SK-N-SH (cell line): Measurements from ENCODE around the gene USP2. TPM values are rescaled to one million over a fixed set of nuclear protein-coding genes. Genes with fewer than 3 reads are reported as not detected.
A peak's percentile ranks its signal among the peaks of the same experiment; 100 is the strongest.

Experiments
- CTCF ChIA-PET: fragments of 300-600, 350-600 bp; formaldehyde crosslinking; extraction: SDS; loops from one replicate; lab custom pipeline; 2021; lab: Yijun Ruan, JAX
- POLR2A ChIA-PET: fragments of 350-600 bp; sonication (Branson Sonifier 250); formaldehyde crosslinking; extraction: SDS; loops from one replicate; lab custom pipeline; 2020; ENCODE audit warnings: antibody characterized with exemption, inconsistent platforms; lab: Yijun Ruan, JAX
- DNase-seq: peaks from one replicate; pipeline ENCODE4 v3.0.0; 2012
- H2AFZ ChIP-seq: fragments of 200-600 bp; sonication (generic); 2 replicates; pipeline ENCODE4 v1.8.1; 2016; ENCODE audit warnings: antibody characterized with exemption, mild to moderate bottlenecking, low read depth
- H3F3A ChIP-seq: fragments of 200-600 bp; sonication (generic); replicated peaks from 2 replicates; pipeline ENCODE3; 2016; ENCODE audit warnings: antibody characterized with exemption, mild to moderate bottlenecking; ENCODE audit not compliant: insufficient read depth
- H3K27ac ChIP-seq, 2 experiments: fragments of 200-500 bp in 1 of 2; fragments of 200-600 bp in 1 of 2; sonication (Bioruptor generic) in 1 of 2; sonication (generic), shearing (Covaris generic) in 1 of 2; 2 replicates each; pipeline versions ENCODE4 v1.5.1 to v1.6.1; 2014 to 2016; ENCODE audit warnings: low read depth in 2 of 2, inconsistent platforms in 1 of 2, low read length in 1 of 2, mild to moderate bottlenecking in 1 of 2, mixed read lengths in 1 of 2
- H3K27me3 ChIP-seq: fragments of 200-600 bp; sonication (generic), shearing (Covaris generic); 2 replicates; pipeline ENCODE4 v1.6.1; 2016; ENCODE audit warnings: mixed run types; ENCODE audit not compliant: insufficient read depth
- H3K36me3 ChIP-seq, 2 experiments: fragments of 200-500 bp in 1 of 2; fragments of 200-600 bp in 1 of 2; sonication (Bioruptor generic) in 1 of 2; sonication (generic) in 1 of 2; replicated peaks in 1 of 2; 2 replicates each; pipeline versions ENCODE3 to v1.5.1; 2014 to 2016; ENCODE audit warnings: low read length in 1 of 2, mild to moderate bottlenecking in 1 of 2; ENCODE audit not compliant: insufficient read depth in 2 of 2, control insufficient read depth in 1 of 2
- H3K4me1 ChIP-seq, 2 experiments: fragments of 200-500 bp in 1 of 2; fragments of 200-600 bp in 1 of 2; sonication (Bioruptor generic) in 1 of 2; sonication (generic), shearing (Covaris generic) in 1 of 2; 2 replicates each; pipeline versions ENCODE4 v1.5.1 to v1.6.1; 2014 to 2016; ENCODE audit warnings: low read depth in 1 of 2, low read length in 1 of 2, mixed run types in 1 of 2; ENCODE audit not compliant: insufficient read depth in 2 of 2, control insufficient read depth in 1 of 2
- H3K4me2 ChIP-seq: fragments of 200-600 bp; sonication (generic), shearing (Covaris generic); 2 replicates; pipeline ENCODE4 v1.6.1; 2017; ENCODE audit warnings: mixed run types
- H3K4me3 ChIP-seq, 2 experiments: fragments of 200-500 bp in 1 of 2; fragments of 200-600 bp in 1 of 2; sonication (Bioruptor generic) in 1 of 2; sonication (generic), shearing (Covaris generic) in 1 of 2; 2 replicates each; pipeline versions ENCODE4 v1.5.1 to v1.8.1; 2014 to 2016; ENCODE audit warnings: low read depth in 2 of 2, inconsistent platforms in 1 of 2, low read length in 1 of 2, mild to moderate bottlenecking in 1 of 2, mixed read lengths in 1 of 2, moderate library complexity in 1 of 2
- H3K79me2 ChIP-seq: fragments of 200-600 bp; sonication (generic); 2 replicates; pipeline ENCODE4 v1.8.1; 2017; ENCODE audit warnings: mild to moderate bottlenecking; ENCODE audit not compliant: insufficient read depth
- H3K9ac ChIP-seq: fragments of 200-600 bp; sonication (generic); 2 replicates; pipeline ENCODE4 v1.6.1; 2017; ENCODE audit warnings: mixed run types
- H3K9me2 ChIP-seq: fragments of 200-600 bp; sonication (generic); 2 replicates; pipeline ENCODE4 v1.6.1; 2017; ENCODE audit warnings: mixed run types
- H3K9me3 ChIP-seq: fragments of 200-600 bp; sonication (generic); 2 replicates; pipeline ENCODE4 v1.6.1; 2017; ENCODE audit warnings: mixed run types, mild to moderate bottlenecking, moderate library complexity
- H4K20me1 ChIP-seq: fragments of 200-600 bp; sonication (generic); 2 replicates; pipeline ENCODE4 v1.6.1; 2017; ENCODE audit warnings: mild to moderate bottlenecking, mixed run types; ENCODE audit not compliant: insufficient read depth
- EP300 ChIP-seq, 2 experiments: IDR thresholded peaks; 2 replicates each; pipeline versions ENCODE4 v1.4.0 to v1.6.1; 2012; ENCODE audit warnings: borderline replicate concordance in 1 of 2, low read depth in 1 of 2, low read length in 1 of 2
- EZH2phosphoT487 ChIP-seq: fragments of 200-600 bp; sonication (generic); IDR thresholded peaks from 2 replicates; pipeline ENCODE4 v1.6.1; 2017; ENCODE audit warnings: low read depth, mixed run types, mild to moderate bottlenecking, antibody characterized with exemption, moderate library complexity, borderline replicate concordance
- FOSL2 ChIP-seq: IDR thresholded peaks from 2 replicates; pipeline ENCODE4 v1.4.0; 2012; ENCODE audit warnings: low read depth, mild to moderate bottlenecking, moderate library complexity, borderline replicate concordance
- GATA2 ChIP-seq: sonication (generic); formaldehyde crosslinking; IDR thresholded peaks from 2 replicates; pipeline ENCODE4 v1.5.0; 2020; ENCODE audit warnings: mild to moderate bottlenecking, missing genetic modification reagents
- NFIC ChIP-seq: IDR thresholded peaks from 2 replicates; pipeline ENCODE4 v1.4.0; 2012; ENCODE audit warnings: borderline replicate concordance
- POLR2AphosphoS5 ChIP-seq: IDR thresholded peaks from 2 replicates; pipeline ENCODE4 v1.6.1; 2012; ENCODE audit warnings: low read depth, low read length
- RAD21 ChIP-seq: IDR thresholded peaks from 2 replicates; pipeline ENCODE4 v1.6.1; 2012; ENCODE audit warnings: mild to moderate bottlenecking, low read length
- RCOR1 ChIP-seq: fragments of 150-350 bp; IDR thresholded peaks from 2 replicates; pipeline ENCODE4 v1.6.1; 2017; ENCODE audit warnings: antibody characterized with exemption, low read length
- REST ChIP-seq: IDR thresholded peaks from 2 replicates; pipeline ENCODE4 v1.6.1; 2012; ENCODE audit warnings: mild to moderate bottlenecking, low read depth, low read length, moderate library complexity
- RXRA ChIP-seq: IDR thresholded peaks from 2 replicates; pipeline ENCODE4 v1.4.0; 2012; ENCODE audit warnings: low read depth, mild to moderate bottlenecking, borderline replicate concordance
- TCF12 ChIP-seq: IDR thresholded peaks from 2 replicates; pipeline ENCODE4 v1.4.0; 2012
- YY1 ChIP-seq: IDR thresholded peaks from 2 replicates; pipeline ENCODE4 v1.4.0; 2012; ENCODE audit warnings: low read depth, mild to moderate bottlenecking
- WGBS: methylation state at CpG from one replicate; pipeline ENCODE4 v1.1.6; 2017; ENCODE audit warnings: low lambda C conversion rate; 5-methylcytosine and 5-hydroxymethylcytosine counted together
- polyA plus RNA-seq, 3 experiments: library from polyadenylated mRNA; depleted of rRNA; stranded (reverse); fragments of >200 nt; gene quantifications; 2 replicates each; pipeline ENCODE4 v1.2.3, GENCODE V29; 2012
- TF ChIP-seq, protein P1 (sequence below): IDR thresholded peaks from 2 replicates; pipeline ENCODE4 v1.4.0; 2012; ENCODE audit warnings: low read depth, borderline replicate concordance
- TF ChIP-seq, protein P2 (sequence below): IDR thresholded peaks from 2 replicates; pipeline ENCODE4; 2012
- TF ChIP-seq, protein P3 (sequence below): fragments of 150-350 bp; IDR thresholded peaks from 2 replicates; pipeline ENCODE4 v1.6.1; 2016; ENCODE audit warnings: mild to moderate bottlenecking, low read depth, low read length

USP2 gene
- polyA plus RNA-seq, 1 of the 3 experiments (the other 2 are of a cell fraction): 0.97 TPM

DNA sequence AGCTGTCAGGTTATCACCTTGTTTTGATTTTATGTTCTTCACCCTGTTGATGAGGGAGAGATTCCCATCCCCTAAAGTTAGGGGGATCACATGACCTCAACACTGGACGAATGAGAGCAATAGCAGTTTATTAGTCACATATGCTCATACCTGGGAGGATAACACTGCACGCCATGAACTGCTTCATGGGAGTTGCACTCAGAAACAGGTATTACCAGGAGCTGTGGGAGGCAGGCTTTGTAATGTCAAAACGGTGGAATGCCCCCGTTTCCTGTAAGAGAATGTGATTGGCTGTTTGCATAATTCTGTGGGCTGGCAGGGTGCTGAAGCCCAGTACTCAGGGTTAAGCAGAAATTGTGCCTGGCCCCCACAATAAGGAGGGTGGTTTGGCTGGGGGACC, 44.7 kb upstream of the USP2 start (continued):
- TF ChIP-seq, protein P1, sequence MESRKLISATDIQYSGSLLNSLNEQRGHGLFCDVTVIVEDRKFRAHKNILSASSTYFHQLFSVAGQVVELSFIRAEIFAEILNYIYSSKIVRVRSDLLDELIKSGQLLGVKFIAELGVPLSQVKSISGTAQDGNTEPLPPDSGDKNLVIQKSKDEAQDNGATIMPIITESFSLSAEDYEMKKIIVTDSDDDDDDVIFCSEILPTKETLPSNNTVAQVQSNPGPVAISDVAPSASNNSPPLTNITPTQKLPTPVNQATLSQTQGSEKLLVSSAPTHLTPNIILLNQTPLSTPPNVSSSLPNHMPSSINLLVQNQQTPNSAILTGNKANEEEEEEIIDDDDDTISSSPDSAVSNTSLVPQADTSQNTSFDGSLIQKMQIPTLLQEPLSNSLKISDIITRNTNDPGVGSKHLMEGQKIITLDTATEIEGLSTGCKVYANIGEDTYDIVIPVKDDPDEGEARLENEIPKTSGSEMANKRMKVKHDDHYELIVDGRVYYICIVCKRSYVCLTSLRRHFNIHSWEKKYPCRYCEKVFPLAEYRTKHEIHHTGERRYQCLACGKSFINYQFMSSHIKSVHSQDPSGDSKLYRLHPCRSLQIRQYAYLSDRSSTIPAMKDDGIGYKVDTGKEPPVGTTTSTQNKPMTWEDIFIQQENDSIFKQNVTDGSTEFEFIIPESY: no peak
- TF ChIP-seq YY1: no peak
- TF ChIP-seq, all 33 proteins: peak for 0

DNA sequence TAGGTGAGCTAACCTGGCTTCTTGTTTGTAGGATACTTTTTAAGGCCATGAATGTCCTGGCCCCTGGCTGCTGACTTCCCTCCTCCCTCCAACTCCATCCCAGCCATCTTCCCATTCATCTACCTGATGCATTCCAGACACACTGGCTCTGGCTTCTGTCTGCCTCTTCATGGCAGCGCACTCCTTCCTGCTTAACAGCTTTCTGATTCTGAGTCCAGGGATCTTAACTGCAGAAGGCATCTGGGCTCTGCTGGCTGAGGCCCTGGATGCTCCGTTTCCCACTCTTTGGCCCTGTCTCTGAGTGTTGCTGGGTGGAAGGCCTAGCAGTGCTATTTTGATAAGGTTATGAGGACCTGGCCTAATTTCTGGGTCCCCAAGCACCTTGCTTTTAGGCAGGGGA, 43.3 kb upstream of the USP2 start:
- H3K4me2 ChIP-seq: no peak overlapping the region
- H3K27me3 ChIP-seq: no peaks in the 10 kb centered on the region
- H3K9me2 ChIP-seq: no peaks in the 10 kb centered on the region
- H2AFZ ChIP-seq: no peak overlapping the region
- peaks cover 12 to 50% of the 10 kb centered on the region in 2 experiments for H3K4me1 ChIP-seq
- DNase-seq: peak; percentile 33
- peaks cover 37% of the 10 kb centered on the region for H3K79me2 ChIP-seq
- no peak for TF ChIP-seq FOSL2
- TF ChIP-seq TCF12: peak; percentile 68
- peak; percentile 71 for TF ChIP-seq GATA2 (CRISPR knock-in tag)
- TF ChIP-seq, protein P2, sequence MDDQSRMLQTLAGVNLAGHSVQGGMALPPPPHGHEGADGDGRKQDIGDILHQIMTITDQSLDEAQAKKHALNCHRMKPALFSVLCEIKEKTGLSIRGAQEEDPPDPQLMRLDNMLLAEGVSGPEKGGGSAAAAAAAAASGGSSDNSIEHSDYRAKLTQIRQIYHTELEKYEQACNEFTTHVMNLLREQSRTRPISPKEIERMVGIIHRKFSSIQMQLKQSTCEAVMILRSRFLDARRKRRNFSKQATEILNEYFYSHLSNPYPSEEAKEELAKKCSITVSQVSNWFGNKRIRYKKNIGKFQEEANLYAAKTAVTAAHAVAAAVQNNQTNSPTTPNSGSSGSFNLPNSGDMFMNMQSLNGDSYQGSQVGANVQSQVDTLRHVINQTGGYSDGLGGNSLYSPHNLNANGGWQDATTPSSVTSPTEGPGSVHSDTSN: 0 out of 2 replicates have a peak, but pooled peaks have one; percentile 43
- peak in 1 of 2 experiments; percentile 71; a peak in 2 of 4 replicates for TF ChIP-seq EP300 (IDR thresholded peaks at IDR 0.05; ENCODE audit: borderline replicate concordance in 1 of 2, low read depth in 1 of 2, low read length in 1 of 2)
- TF ChIP-seq, all 33 proteins: peak for 4
- no peak overlapping the region for H3K9ac ChIP-seq
- peaks cover 25% of the 10 kb centered on the region for H4K20me1 ChIP-seq
- ChIA-PET POLR2A (no interaction called here), CTCF (interaction anchor here (0.9 to 6.2 kb wide), 7 partner anchors 44 to 109 kb away, joined by 3 to 60 read pairs (median 7); no protein-coding TSS in a partner anchor)
- peak overlapping the region in 1 of 2 experiments; percentile 88; a peak in 2 of 4 replicates for H3K27ac ChIP-seq
- H3K9me3 ChIP-seq: no peaks in the 10 kb centered on the region
- peaks cover 11 to 14% of the 10 kb centered on the region in 2 experiments for H3K36me3 ChIP-seq
- 67% methylated on average over 2 of the region's 2 CpGs for WGBS
- no peak overlapping the region for H3K4me3 ChIP-seq
- peaks cover 4% of the 10 kb centered on the region for H3F3A ChIP-seq

GRCh38 chr11:119424276-119424675, 42.8 kb upstream of the USP2 start:
- no peak for DNase-seq
- peaks cover 9% of the 10 kb centered on the region for H3F3A ChIP-seq
- 100% methylated on average over 3 of the region's 3 CpGs for WGBS
- no peaks in the 10 kb centered on the region for H3K27me3 ChIP-seq
- peak overlapping the region in 1 of 2 experiments; percentile 88; a peak in 2 of 4 replicates for H3K27ac ChIP-seq
- no peaks in the 10 kb centered on the region for H3K9me3 ChIP-seq
- no peak overlapping the region for H3K4me2 ChIP-seq
- H3K9me2 ChIP-seq: no peaks in the 10 kb centered on the region
- ChIA-PET POLR2A (no interaction called here), CTCF (interaction anchor here (0.9 to 6.2 kb wide), 9 partner anchors 16 to 85 kb away, joined by 3 to 60 read pairs (median 7); no protein-coding TSS in a partner anchor)
- peaks cover 30% of the 10 kb centered on the region for H4K20me1 ChIP-seq
- H3K9ac ChIP-seq: no peak overlapping the region
- peaks cover 12 to 52% of the 10 kb centered on the region in 2 experiments for H3K4me1 ChIP-seq
- peaks cover 42% of the 10 kb centered on the region for H3K79me2 ChIP-seq
- no peak overlapping the region for H3K4me3 ChIP-seq
- peaks cover 16 to 19% of the 10 kb centered on the region in 2 experiments for H3K36me3 ChIP-seq
- H2AFZ ChIP-seq: no peak overlapping the region
- TF ChIP-seq REST: no peak
- no peak for TF ChIP-seq RCOR1
- no peak for TF ChIP-seq EP300 (IDR thresholded peaks at IDR 0.05; ENCODE audit: borderline replicate concordance in 1 of 2, low read depth in 1 of 2, low read length in 1 of 2)
- TF ChIP-seq, protein P3, sequence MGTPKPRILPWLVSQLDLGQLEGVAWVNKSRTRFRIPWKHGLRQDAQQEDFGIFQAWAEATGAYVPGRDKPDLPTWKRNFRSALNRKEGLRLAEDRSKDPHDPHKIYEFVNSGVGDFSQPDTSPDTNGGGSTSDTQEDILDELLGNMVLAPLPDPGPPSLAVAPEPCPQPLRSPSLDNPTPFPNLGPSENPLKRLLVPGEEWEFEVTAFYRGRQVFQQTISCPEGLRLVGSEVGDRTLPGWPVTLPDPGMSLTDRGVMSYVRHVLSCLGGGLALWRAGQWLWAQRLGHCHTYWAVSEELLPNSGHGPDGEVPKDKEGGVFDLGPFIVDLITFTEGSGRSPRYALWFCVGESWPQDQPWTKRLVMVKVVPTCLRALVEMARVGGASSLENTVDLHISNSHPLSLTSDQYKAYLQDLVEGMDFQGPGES: no peak
- no peak for TF ChIP-seq RXRA
- no peak for TF ChIP-seq TCF12
- TF ChIP-seq POLR2AphosphoS5: no peak
- no peak for TF ChIP-seq EZH2phosphoT487
- no peak for TF ChIP-seq NFIC
- TF ChIP-seq FOSL2: no peak
- TF ChIP-seq RAD21: no peak
